Astrocyte (in vitro differentiated cells and primary cell): ENCODE results near the gene HMGB1. TPM values are rescaled to one million over a fixed set of nuclear protein-coding genes. Genes with fewer than 3 reads are reported as not detected.
"Not testable (repeated sequence)": the region's sequence is repeated elsewhere in the genome, so short reads cannot be mapped to it uniquely, and the experiment has no call there.

Experiments
- DNase-seq: peaks from one replicate; pipeline ENCODE4 v3.0.0-alpha.2; 2010; ENCODE audit warnings: low read depth
- FAIRE-seq: peaks from 2 replicates; lab custom pipeline; 2011; peaks lifted over from hg19 to GRCh38; lab: Jason Lieb, UNC
- H2AFZ ChIP-seq: 2 replicates; pipeline ENCODE4 v1.6.0; 2012; ENCODE audit warnings: low read depth, low read length, inconsistent platforms
- H3K27ac ChIP-seq: 2 replicates; pipeline ENCODE4 v1.5.1; 2011; ENCODE audit warnings: low read depth, low read length, inconsistent platforms
- H3K27me3 ChIP-seq: 2 replicates; pipeline ENCODE4 v1.6.0; 2011; ENCODE audit warnings: low read length, inconsistent platforms; ENCODE audit not compliant: insufficient read depth
- H3K36me3 ChIP-seq: 2 replicates; pipeline ENCODE4 v1.5.1; 2011; ENCODE audit warnings: low read length, inconsistent platforms; ENCODE audit not compliant: insufficient read depth
- H3K4me1 ChIP-seq: 2 replicates; pipeline ENCODE4 v1.5.1; 2011; ENCODE audit warnings: low read length, inconsistent platforms; ENCODE audit not compliant: insufficient read depth
- H3K4me2 ChIP-seq: 2 replicates; pipeline ENCODE4 v1.6.0; 2012; ENCODE audit warnings: low read length, inconsistent platforms
- H3K4me3 ChIP-seq: 2 replicates; pipeline ENCODE4 v1.5.1; 2011; ENCODE audit warnings: low read depth, mild to moderate bottlenecking, low read length, inconsistent platforms; ENCODE audit not compliant: insufficient read depth
- H3K79me2 ChIP-seq: 2 replicates; pipeline ENCODE4 v1.6.0; 2012; ENCODE audit warnings: mild to moderate bottlenecking, low read length, inconsistent platforms; ENCODE audit not compliant: insufficient read depth
- H3K9ac ChIP-seq: 2 replicates; pipeline ENCODE4 v1.6.0; 2012; ENCODE audit warnings: mild to moderate bottlenecking, low read length, inconsistent platforms
- H3K9me3 ChIP-seq: 2 replicates; pipeline ENCODE4 v1.5.1; 2012; ENCODE audit warnings: low read depth, mild to moderate bottlenecking, low read length, inconsistent platforms; ENCODE audit not compliant: insufficient read depth
- H4K20me1 ChIP-seq: 2 replicates; pipeline ENCODE4 v1.6.0; 2012; ENCODE audit warnings: low read length, inconsistent platforms; ENCODE audit not compliant: insufficient read depth
- H3K27ac Mint-ChIP-seq: one replicate; pipeline ENCODE4 v1.8.0; 2021; ENCODE audit warnings: mild to moderate bottlenecking, mixed read lengths; ENCODE audit not compliant: unreplicated experiment
- H3K27me3 Mint-ChIP-seq: one replicate; pipeline ENCODE4 v1.8.0; 2021; ENCODE audit warnings: low read depth, mixed read lengths; ENCODE audit not compliant: unreplicated experiment
- H3K36me3 Mint-ChIP-seq: one replicate; pipeline ENCODE4 v1.8.0; 2021; ENCODE audit warnings: low read depth, mixed read lengths; ENCODE audit not compliant: unreplicated experiment
- H3K4me1 Mint-ChIP-seq: one replicate; pipeline ENCODE4 v1.8.0; 2021; ENCODE audit warnings: low read depth, mixed read lengths; ENCODE audit not compliant: unreplicated experiment
- H3K4me3 Mint-ChIP-seq: one replicate; pipeline ENCODE4 v1.8.0; 2021; ENCODE audit warnings: mild to moderate bottlenecking, moderate library complexity, mixed read lengths; ENCODE audit not compliant: unreplicated experiment
- H3K9me3 Mint-ChIP-seq: one replicate; pipeline ENCODE4 v1.8.0; 2021; ENCODE audit warnings: mild to moderate bottlenecking, mixed read lengths; ENCODE audit not compliant: unreplicated experiment
- CTCF ChIP-seq: IDR thresholded peaks from 2 replicates; pipeline ENCODE4 v1.5.1; 2011; ENCODE audit warnings: low read depth, mild to moderate bottlenecking, inconsistent platforms, low read length, moderate library complexity; ENCODE audit not compliant: insufficient read depth
- EZH2 ChIP-seq: IDR thresholded peaks from 2 replicates; pipeline ENCODE4 v1.6.1; 2012; ENCODE audit warnings: mild to moderate bottlenecking, low read length, inconsistent platforms; ENCODE audit not compliant: insufficient read depth
- total RNA-seq: library from RNA; stranded (reverse); gene quantifications from 2 replicates; pipeline ENCODE4 v1.2.1, GENCODE V29; 2021

The HMGB1 gene
- total RNA-seq, 1 donor from 2014 or later: 200 TPM

GRCh38 chr13:30453727-30454126 is 12.0 kb downstream of the HMGB1 start:
- Histone ChIP-seq H3K27ac (no peak overlapping the region), H2AFZ (no peak overlapping the region), H3K9me3 (no peaks in the 10 kb centered on the region), H3K4me1 (no peaks in the 10 kb centered on the region), H3K4me2 (no peak overlapping the region), H3K9ac (no peak overlapping the region), H3K36me3 (peaks cover 5% of the 10 kb centered on the region), H3K4me3 (no peak overlapping the region), H3K79me2 (no peaks in the 10 kb centered on the region), H4K20me1 (no peaks in the 10 kb centered on the region), H3K27me3 (no peaks in the 10 kb centered on the region)
- no peak overlapping the region for H3K27ac Mint-ChIP-seq
- H3K36me3 Mint-ChIP-seq: no peaks in the 10 kb centered on the region
- TF ChIP-seq CTCF: peak; percentile 21
- no peak for TF ChIP-seq EZH2
- no peak for DNase-seq
- FAIRE-seq: no peak
- no peaks in the 10 kb centered on the region for H3K4me1 Mint-ChIP-seq
- no peaks in the 10 kb centered on the region for H3K9me3 Mint-ChIP-seq
- H3K4me3 Mint-ChIP-seq: no peak overlapping the region
- no peaks in the 10 kb centered on the region for H3K27me3 Mint-ChIP-seq

GRCh38 chr13:30451476-30451875 is 14.3 kb downstream of the HMGB1 start:
- not testable (repeated sequence) for H3K9me3 ChIP-seq, H3K36me3 ChIP-seq, H3K79me2 ChIP-seq, H3K27ac Mint-ChIP-seq, H3K4me3 Mint-ChIP-seq, H3K27ac ChIP-seq, H3K4me2 ChIP-seq, H3K9me3 Mint-ChIP-seq, H3K9ac ChIP-seq, H4K20me1 ChIP-seq, H2AFZ ChIP-seq, H3K4me1 Mint-ChIP-seq, H3K27me3 Mint-ChIP-seq, H3K4me3 ChIP-seq, H3K4me1 ChIP-seq, H3K36me3 Mint-ChIP-seq, DNase-seq, FAIRE-seq, H3K27me3 ChIP-seq

- H3K4me3 Mint-ChIP-seq: no peak overlapping the region
- TF ChIP-seq CTCF: no peak
Measured at GRCh38 chr13:30450066-30450465, 15.7 kb downstream of the HMGB1 start.

More at GRCh38 chr13:30450066-30450465, 15.7 kb downstream of the HMGB1 start:
- Histone ChIP-seq H3K79me2 (no peaks in the 10 kb centered on the region), H2AFZ (no peak overlapping the region), H3K9me3 (no peaks in the 10 kb centered on the region), H3K4me1 (peaks cover 12% of the 10 kb centered on the region), H3K36me3 (no peaks in the 10 kb centered on the region), H3K27me3 (no peaks in the 10 kb centered on the region), H3K27ac (no peak overlapping the region), H4K20me1 (no peaks in the 10 kb centered on the region), H3K4me3 (no peak overlapping the region), H3K9ac (no peak overlapping the region), H3K4me2 (no peak overlapping the region)
- H3K9me3 Mint-ChIP-seq: no peaks in the 10 kb centered on the region
- DNase-seq (no peak), FAIRE-seq (no peak)
- H3K27ac Mint-ChIP-seq: no peak overlapping the region
- peaks cover 5% of the 10 kb centered on the region for H3K4me1 Mint-ChIP-seq
- H3K27me3 Mint-ChIP-seq: no peaks in the 10 kb centered on the region
- no peaks in the 10 kb centered on the region for H3K36me3 Mint-ChIP-seq
